Measurements from ENCODE around the gene ADPRH. TPM values are rescaled to one million over a fixed set of nuclear protein-coding genes. Genes with fewer than 3 reads are reported as not detected.

Gene ADPRH
- total RNA-seq (2013), result 11.8 TPM
- polyA plus RNA-seq (10 to 100 TPM; 10.6 to 37.8 (median 31.5) TPM), polyA minus RNA-seq (13.2 and 16.8 TPM in 2 replicates), total RNA-seq (11.0 to 36.3 (median 31.9) reads per million in 11 experiments)

DNA sequence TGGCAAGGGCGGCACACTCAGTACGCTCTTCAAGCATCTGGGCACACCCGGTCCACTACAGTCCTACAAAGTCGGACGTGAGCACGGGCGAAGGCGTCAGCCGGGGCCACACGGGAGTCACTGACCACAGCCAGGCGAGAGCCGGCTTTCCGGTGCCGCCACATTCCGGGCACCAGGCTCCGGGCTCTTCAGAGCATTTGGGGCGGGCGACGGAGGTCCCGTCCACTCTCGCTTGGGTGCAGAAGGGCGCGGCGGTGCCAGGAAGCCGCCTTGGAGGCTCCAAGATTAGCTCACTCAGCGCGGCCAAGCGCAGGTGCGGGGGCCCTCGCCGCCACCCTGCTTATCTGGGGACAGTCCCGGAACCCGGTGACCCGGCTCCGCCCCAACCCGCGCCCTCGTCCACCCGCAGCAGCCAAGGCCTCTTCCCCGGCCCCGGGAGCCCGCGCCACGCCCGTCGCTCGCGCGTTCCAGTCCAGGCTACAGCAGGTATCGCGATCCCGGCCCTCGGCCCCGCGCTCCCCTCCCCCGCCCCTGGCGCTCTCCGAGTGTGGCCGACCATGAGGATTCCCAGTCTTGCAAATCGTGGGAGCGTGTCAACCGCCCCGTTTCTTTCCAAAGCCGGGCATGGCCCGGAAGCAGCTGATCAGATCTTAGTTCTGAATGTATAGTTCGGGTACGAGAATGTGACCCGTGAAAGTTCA is at the start of gene ADPRH:
ADPRH (plus strand) TSS at position 127 of the 701 bp plus-strand sequence. CDS start 2,678 bp downstream, outside the sequence.
- H2AFZ ChIP-seq (ENCODE audit: insufficient read depth, low read depth, low read length, poor library complexity, severe bottlenecking), result peak within 1 kb of the TSS; percentile 78
- peak; percentile 63 to 84 (median 67) for DNase-seq
- Mint-ChIP-seq H3K9me3 (peaks cover 0 to 2% (median 0%) of the 10 kb centered on the region in 7 donors), H3K27ac (peak within 1 kb of the TSS; percentile 96 to 99 (median 98)), H3K4me1 (peaks cover 25% of the 10 kb centered on the region), H3K36me3 (peaks cover 10 to 15% of the 10 kb centered on the region in 2 donors), H3K4me3 (peak within 1 kb of the TSS; percentile 90 to 96), H3K27me3 (ENCODE audit: low read depth in 3 of 3) (no peaks in the 10 kb centered on the region)
- H3K9ac ChIP-seq (ENCODE audit: insufficient read depth, low read length, poor library complexity, severe bottlenecking), result peak within 1 kb of the TSS; percentile 91
- H3K36me3 ChIP-seq (replicated peaks in 1 of 2; ENCODE audit: control insufficient read depth in 1 of 2, insufficient read depth in 2 of 2, low read length in 2 of 2), result no peaks in the 10 kb centered on the region
- intact Hi-C loops (cut with micrococcal nuclease), result loop anchor here (1.0 to 10.0 kb wide), 2 partner anchors 8 to 65 kb away; no protein-coding TSS in a partner anchor
- H3K27me3 ChIP-seq (ENCODE audit: control insufficient read depth in 2 of 2, insufficient read depth in 2 of 2, low read length in 2 of 2), result no peaks in the 10 kb centered on the region
- H3K27ac ChIP-seq (ENCODE audit: low read depth in 1 of 2, low read length in 2 of 2), result peak within 1 kb of the TSS; percentile 97 to 98
- no peaks in the 10 kb centered on the region for H4K20me1 ChIP-seq (ENCODE audit: insufficient read depth, low read length)
- no peaks in the 10 kb centered on the region for H3K9me3 ChIP-seq (replicated peaks in 1 of 2; ENCODE audit: control insufficient read depth in 1 of 2, insufficient read depth in 1 of 2, low read length in 2 of 2)
- H3K4me3 ChIP-seq (replicated peaks in 1 of 3; ENCODE audit: low read depth in 2 of 3, low read length in 3 of 3), result peak within 1 kb of the TSS; percentile 62 to 77 (median 75)
- peak within 1 kb of the TSS; percentile 81 for H3K4me2 ChIP-seq (replicated peaks; ENCODE audit: extremely low read depth, low read length, poor library complexity, severe bottlenecking)
- H3K4me1 ChIP-seq (ENCODE audit: control insufficient read depth in 1 of 2, insufficient read depth in 2 of 2, low read length in 2 of 2), result peaks cover 19 to 29% of the 10 kb centered on the region in 2 donors
- no peaks in the 10 kb centered on the region for H3K79me2 ChIP-seq (ENCODE audit: insufficient read depth, low read length)
- TF ChIP-seq, protein P1, sequence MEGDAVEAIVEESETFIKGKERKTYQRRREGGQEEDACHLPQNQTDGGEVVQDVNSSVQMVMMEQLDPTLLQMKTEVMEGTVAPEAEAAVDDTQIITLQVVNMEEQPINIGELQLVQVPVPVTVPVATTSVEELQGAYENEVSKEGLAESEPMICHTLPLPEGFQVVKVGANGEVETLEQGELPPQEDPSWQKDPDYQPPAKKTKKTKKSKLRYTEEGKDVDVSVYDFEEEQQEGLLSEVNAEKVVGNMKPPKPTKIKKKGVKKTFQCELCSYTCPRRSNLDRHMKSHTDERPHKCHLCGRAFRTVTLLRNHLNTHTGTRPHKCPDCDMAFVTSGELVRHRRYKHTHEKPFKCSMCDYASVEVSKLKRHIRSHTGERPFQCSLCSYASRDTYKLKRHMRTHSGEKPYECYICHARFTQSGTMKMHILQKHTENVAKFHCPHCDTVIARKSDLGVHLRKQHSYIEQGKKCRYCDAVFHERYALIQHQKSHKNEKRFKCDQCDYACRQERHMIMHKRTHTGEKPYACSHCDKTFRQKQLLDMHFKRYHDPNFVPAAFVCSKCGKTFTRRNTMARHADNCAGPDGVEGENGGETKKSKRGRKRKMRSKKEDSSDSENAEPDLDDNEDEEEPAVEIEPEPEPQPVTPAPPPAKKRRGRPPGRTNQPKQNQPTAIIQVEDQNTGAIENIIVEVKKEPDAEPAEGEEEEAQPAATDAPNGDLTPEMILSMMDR (IDR thresholded peaks at IDR 0.05), result no peak
- WGBS (ENCODE audit: insufficient coverage), result 0% methylated on average over 66 of the region's 68 CpGs

- Mint-ChIP-seq H3K36me3 (peaks cover 4 to 5% of the 10 kb centered on the region in 2 donors), H3K4me3 (no peak overlapping the region), H3K27ac (no peak overlapping the region), H3K27me3 (ENCODE audit: low read depth in 3 of 3) (no peaks in the 10 kb centered on the region), H3K9me3 (no peaks in the 10 kb centered on the region), H3K4me1 (no peaks in the 10 kb centered on the region)
- H3K9me3 ChIP-seq (replicated peaks in 1 of 2; ENCODE audit: control insufficient read depth in 1 of 2, insufficient read depth in 1 of 2, low read length in 2 of 2), result no peaks in the 10 kb centered on the region
- TF ChIP-seq, protein P1 (IDR thresholded peaks at IDR 0.05), result no peak
- intact Hi-C loops (cut with micrococcal nuclease), result no loop called here
- no peaks in the 10 kb centered on the region for H3K4me1 ChIP-seq (ENCODE audit: control insufficient read depth in 1 of 2, insufficient read depth in 2 of 2, low read length in 2 of 2)
- H3K79me2 ChIP-seq (ENCODE audit: insufficient read depth, low read length), result no peaks in the 10 kb centered on the region
- no peak overlapping the region for H3K4me3 ChIP-seq (replicated peaks in 1 of 3; ENCODE audit: low read depth in 2 of 3, low read length in 3 of 3)
- H3K27ac ChIP-seq (ENCODE audit: low read depth in 1 of 2, low read length in 2 of 2), result no peak overlapping the region
- H3K9ac ChIP-seq (ENCODE audit: insufficient read depth, low read length, poor library complexity, severe bottlenecking), result no peak overlapping the region
- no peak overlapping the region for H2AFZ ChIP-seq (ENCODE audit: insufficient read depth, low read depth, low read length, poor library complexity, severe bottlenecking)
- no peaks in the 10 kb centered on the region for H4K20me1 ChIP-seq (ENCODE audit: insufficient read depth, low read length)
- H3K27me3 ChIP-seq (ENCODE audit: control insufficient read depth in 2 of 2, insufficient read depth in 2 of 2, low read length in 2 of 2), result no peaks in the 10 kb centered on the region
- peaks cover 0 to 7% of the 10 kb centered on the region in 2 donors for H3K36me3 ChIP-seq (replicated peaks in 1 of 2; ENCODE audit: control insufficient read depth in 1 of 2, insufficient read depth in 2 of 2, low read length in 2 of 2)
- DNase-seq, result no peak
- H3K4me2 ChIP-seq (replicated peaks; ENCODE audit: extremely low read depth, low read length, poor library complexity, severe bottlenecking), result no peak overlapping the region
These were observed 49.4 kb upstream of the ADPRH start for GRCh38 chr3:119529883-119530282.

All from CD14-positive monocyte (primary cell).